Stimulated activated CD4-positive, alpha-beta T cell treated with anti-CD3 and anti-CD28 coated beads, Interleukin-12 subunit alpha, Interleukin-12 subunit beta, amount 100 ng/mL, for 48 hours (primary cell): ENCODE results near the gene ZRANB1.

Experiments used
- DNase-seq, 3 donors: peaks; one replicate each; pipeline ENCODE4 v3.0.0-alpha.2; 2020; ENCODE audit warnings: low read depth in 2 of 3, low spot score in 1 of 3

Gene ZRANB1

GRCh38 chr10:124918906-124919305 is 23.0 kb upstream of the ZRANB1 start:
- no peak for DNase-seq

GRCh38 chr10:124921261-124921660 is 20.7 kb upstream of the ZRANB1 start:
- no peak for DNase-seq

GRCh38 chr10:124923684-124924083 is 18.2 kb upstream of the ZRANB1 start:
- DNase-seq: no peak

- DNase-seq: no peak
These were observed 15.4 kb upstream of the ZRANB1 start for GRCh38 chr10:124926548-124926947.

- DNase-seq: no peak
These were observed 13.8 kb upstream of the ZRANB1 start for GRCh38 chr10:124928087-124928486.

GRCh38 chr10:124928545-124928944 is 13.4 kb upstream of the ZRANB1 start:
- no peak for DNase-seq

GRCh38 chr10:124935946-124936345 is 6.0 kb upstream of the ZRANB1 start:
- DNase-seq: peak in 1 of 3 donors; percentile 12

GRCh38 chr10:124936813-124937212 is 5.1 kb upstream of the ZRANB1 start:
- no peak for DNase-seq

- DNase-seq: no peak
These were observed 2.6 kb upstream of the ZRANB1 start for GRCh38 chr10:124939290-124939689.

- DNase-seq: no peak
These were observed 620 bp downstream of the ZRANB1 start for GRCh38 chr10:124942317-124943169.

- DNase-seq: no peak
These were observed 1.6 kb downstream of the ZRANB1 start for GRCh38 chr10:124943301-124944092.

GRCh38 chr10:124944982-124945381 is 3.1 kb downstream of the ZRANB1 start:
- no peak for DNase-seq

GRCh38 chr10:124946945-124947344 is 5.0 kb downstream of the ZRANB1 start:
- DNase-seq: no peak

GRCh38 chr10:124949543-124949942 is 7.6 kb downstream of the ZRANB1 start:
- DNase-seq: no peak

- no peak for DNase-seq
These were observed 10.2 kb downstream of the ZRANB1 start for GRCh38 chr10:124952123-124952522.

- DNase-seq: no peak
These were observed 11.5 kb downstream of the ZRANB1 start for GRCh38 chr10:124953421-124953820.

- DNase-seq: no peak
These were observed 13.3 kb downstream of the ZRANB1 start for GRCh38 chr10:124955243-124955642.

GRCh38 chr10:124955868-124956267 is 13.9 kb downstream of the ZRANB1 start:
- no peak for DNase-seq

GRCh38 chr10:124956764-124957163 is 14.8 kb downstream of the ZRANB1 start:
- no peak for DNase-seq

GRCh38 chr10:124957404-124957947 is 15.6 kb downstream of the ZRANB1 start:
- DNase-seq: no peak

GRCh38 chr10:124959564-124959963 is 17.6 kb downstream of the ZRANB1 start:
- DNase-seq: no peak

GRCh38 chr10:124961248-124961570 is 19.3 kb downstream of the ZRANB1 start:
- no peak for DNase-seq
